ENCODE measurements around the gene NRCAM. TPM values are rescaled to one million over a fixed set of nuclear protein-coding genes. Genes with fewer than 3 reads are reported as not detected.

Gene NRCAM
- total RNA-seq, 2 experiments from 2014 or later, result 3.4 to 7.0 TPM

GRCh38 chr7:108330227-108330626, 126.0 kb downstream of the NRCAM start:
- intact Hi-C loops (cut with DNase I, micrococcal nuclease), result no loop called here
- no peaks in the 10 kb centered on the region for H3K4me1 ChIP-seq (ENCODE audit: insufficient read depth, low read length)
- CTCF ChIA-PET, result no interaction called here
- no peaks in the 10 kb centered on the region for H3K36me3 ChIP-seq (ENCODE audit: insufficient read depth, low read length)
- H3K36me3 Mint-ChIP-seq (ENCODE audit: low read depth), result no peaks in the 10 kb centered on the region
- H3K27ac ChIP-seq (ENCODE audit: low read depth in 1 of 2, low read length in 2 of 2), result no peak overlapping the region
- DNase-seq (no peak), ATAC-seq (ENCODE audit: poor library complexity) (no peak)
- H3K27me3 Mint-ChIP-seq, result no peaks in the 10 kb centered on the region
- POLR2A ChIA-PET, result no interaction called here
- H3K4me1 Mint-ChIP-seq (ENCODE audit: low read depth), result no peaks in the 10 kb centered on the region
- H3K9me3 ChIP-seq (ENCODE audit: control insufficient read depth in 1 of 2, insufficient read depth in 1 of 2, low read length in 2 of 2), result no peaks in the 10 kb centered on the region
- no peaks in the 10 kb centered on the region for H3K9me3 Mint-ChIP-seq
- TF ChIP-seq, protein P1, sequence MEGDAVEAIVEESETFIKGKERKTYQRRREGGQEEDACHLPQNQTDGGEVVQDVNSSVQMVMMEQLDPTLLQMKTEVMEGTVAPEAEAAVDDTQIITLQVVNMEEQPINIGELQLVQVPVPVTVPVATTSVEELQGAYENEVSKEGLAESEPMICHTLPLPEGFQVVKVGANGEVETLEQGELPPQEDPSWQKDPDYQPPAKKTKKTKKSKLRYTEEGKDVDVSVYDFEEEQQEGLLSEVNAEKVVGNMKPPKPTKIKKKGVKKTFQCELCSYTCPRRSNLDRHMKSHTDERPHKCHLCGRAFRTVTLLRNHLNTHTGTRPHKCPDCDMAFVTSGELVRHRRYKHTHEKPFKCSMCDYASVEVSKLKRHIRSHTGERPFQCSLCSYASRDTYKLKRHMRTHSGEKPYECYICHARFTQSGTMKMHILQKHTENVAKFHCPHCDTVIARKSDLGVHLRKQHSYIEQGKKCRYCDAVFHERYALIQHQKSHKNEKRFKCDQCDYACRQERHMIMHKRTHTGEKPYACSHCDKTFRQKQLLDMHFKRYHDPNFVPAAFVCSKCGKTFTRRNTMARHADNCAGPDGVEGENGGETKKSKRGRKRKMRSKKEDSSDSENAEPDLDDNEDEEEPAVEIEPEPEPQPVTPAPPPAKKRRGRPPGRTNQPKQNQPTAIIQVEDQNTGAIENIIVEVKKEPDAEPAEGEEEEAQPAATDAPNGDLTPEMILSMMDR (IDR thresholded peaks at IDR 0.05), result no peak
- no peak overlapping the region for H3K27ac Mint-ChIP-seq
- no peaks in the 10 kb centered on the region for H3K27me3 ChIP-seq (ENCODE audit: control insufficient read depth in 1 of 2, insufficient read depth in 2 of 2, low read length in 2 of 2)
- no peak overlapping the region for H3K4me3 ChIP-seq (ENCODE audit: low read length)
- H3K4me3 Mint-ChIP-seq, result no peak overlapping the region

GRCh38 chr7:108329514-108329913, 126.7 kb downstream of the NRCAM start:
- TF ChIP-seq, protein P1 (IDR thresholded peaks at IDR 0.05), result no peak
- ATAC-seq (ENCODE audit: poor library complexity), result no peak
- Histone ChIP-seq H3K27ac (ENCODE audit: low read depth in 1 of 2, low read length in 2 of 2) (no peak overlapping the region), H3K27me3 (ENCODE audit: control insufficient read depth in 1 of 2, insufficient read depth in 2 of 2, low read length in 2 of 2) (no peaks in the 10 kb centered on the region), H3K36me3 (ENCODE audit: insufficient read depth, low read length) (no peaks in the 10 kb centered on the region), H3K4me1 (ENCODE audit: insufficient read depth, low read length) (no peaks in the 10 kb centered on the region), H3K9me3 (ENCODE audit: control insufficient read depth in 1 of 2, insufficient read depth in 1 of 2, low read length in 2 of 2) (no peaks in the 10 kb centered on the region), H3K4me3 (ENCODE audit: low read length) (no peak overlapping the region)
- CTCF ChIA-PET, result no interaction called here
- POLR2A ChIA-PET, result no interaction called here
- Mint-ChIP-seq H3K9me3 (no peaks in the 10 kb centered on the region), H3K36me3 (ENCODE audit: low read depth) (no peaks in the 10 kb centered on the region), H3K4me1 (ENCODE audit: low read depth) (no peaks in the 10 kb centered on the region), H3K27me3 (no peaks in the 10 kb centered on the region), H3K27ac (no peak overlapping the region), H3K4me3 (no peak overlapping the region)
- intact Hi-C loops (cut with DNase I, micrococcal nuclease), result no loop called here
- DNase-seq, result no peak

DNA sequence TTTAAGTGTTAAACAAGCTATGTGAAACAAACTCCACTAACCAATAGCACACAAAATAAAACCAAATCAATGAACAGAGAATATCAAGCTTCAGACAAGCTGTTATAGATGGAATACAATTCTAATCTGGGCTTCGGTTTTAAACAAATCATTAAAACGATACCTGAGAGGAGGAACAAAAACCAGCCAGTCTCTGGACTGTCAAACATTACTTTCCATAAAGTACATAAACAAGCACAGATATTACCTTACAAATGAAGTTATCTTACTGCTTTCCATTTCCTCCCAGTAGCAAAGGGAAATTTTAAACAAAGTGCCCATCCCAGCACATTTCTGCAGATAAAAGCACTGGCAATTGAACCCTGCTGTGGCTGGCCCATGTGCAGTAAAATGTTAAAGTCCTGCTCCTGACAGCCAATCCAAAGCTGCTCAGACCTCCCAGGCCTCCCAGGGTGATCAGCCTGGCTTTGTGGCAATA, 128.0 kb downstream of the NRCAM start:
- Histone ChIP-seq H3K9me3 (ENCODE audit: control insufficient read depth in 1 of 2, insufficient read depth in 1 of 2, low read length in 2 of 2) (no peaks in the 10 kb centered on the region), H3K4me3 (ENCODE audit: low read length) (no peak overlapping the region), H3K4me1 (ENCODE audit: insufficient read depth, low read length) (no peaks in the 10 kb centered on the region), H3K27ac (ENCODE audit: low read depth in 1 of 2, low read length in 2 of 2) (no peak overlapping the region), H3K27me3 (ENCODE audit: control insufficient read depth in 1 of 2, insufficient read depth in 2 of 2, low read length in 2 of 2) (no peaks in the 10 kb centered on the region), H3K36me3 (ENCODE audit: insufficient read depth, low read length) (no peaks in the 10 kb centered on the region)
- Mint-ChIP-seq H3K36me3 (ENCODE audit: low read depth) (no peaks in the 10 kb centered on the region), H3K4me3 (no peak overlapping the region), H3K9me3 (no peaks in the 10 kb centered on the region), H3K27ac (no peak overlapping the region), H3K4me1 (ENCODE audit: low read depth) (no peaks in the 10 kb centered on the region), H3K27me3 (no peaks in the 10 kb centered on the region)
- no peak for ATAC-seq (ENCODE audit: poor library complexity)
- POLR2A ChIA-PET, result no interaction called here
- intact Hi-C loops (cut with DNase I, micrococcal nuclease), result no loop called here
- CTCF ChIA-PET, result no interaction called here
- DNase-seq, result no peak
- TF ChIP-seq, protein P1 (IDR thresholded peaks at IDR 0.05), result no peak
